MCF 10A (cell line): ENCODE measurements around the gene ECT2L. TPM values are rescaled to one million over a fixed set of nuclear protein-coding genes. Genes with fewer than 3 reads are reported as not detected.
A peak's percentile ranks its signal among the peaks of the same experiment; 100 is the strongest.

ENCODE experiments used
- BruUV-seq: library from RNA; stranded (reverse); fragments of 400-500 nt; replicated peaks from 2 replicates; lab custom pipeline; 2021; lab: Mats Ljungman, UMichigan
- CTCF ChIA-PET: fragments of 300-600 bp; sonication (Branson Sonifier 250); formaldehyde crosslinking; extraction: SDS; loops from one replicate; lab custom pipeline; 2021; ENCODE audit warnings: antibody characterized with exemption, inconsistent platforms; lab: Yijun Ruan, JAX
- POLR2A ChIA-PET: fragments of 300-600, 350-650 bp; sonication (Branson Sonifier 250); formaldehyde crosslinking; extraction: SDS; loops from one replicate; lab custom pipeline; 2020; ENCODE audit warnings: antibody characterized with exemption, inconsistent platforms; lab: Yijun Ruan, JAX
- DNase-seq: peaks from one replicate; pipeline ENCODE4 v3.0.0-alpha.2; 2018; ENCODE audit not compliant: unreplicated experiment
- H3K27ac Mint-ChIP-seq: one replicate; pipeline ENCODE4 v1.8.0; 2022; ENCODE audit warnings: mild to moderate bottlenecking, low read depth, mixed read lengths; ENCODE audit not compliant: unreplicated experiment
- H3K27me3 Mint-ChIP-seq: one replicate; pipeline ENCODE4 v1.8.0; 2022; ENCODE audit warnings: mixed read lengths; ENCODE audit not compliant: insufficient read depth, unreplicated experiment
- H3K36me3 Mint-ChIP-seq: one replicate; pipeline ENCODE4 v1.8.0; 2022; ENCODE audit warnings: mild to moderate bottlenecking, moderate library complexity, mixed read lengths; ENCODE audit not compliant: insufficient read depth, unreplicated experiment
- H3K4me1 Mint-ChIP-seq: one replicate; pipeline ENCODE4 v1.8.0; 2022; ENCODE audit warnings: mixed read lengths; ENCODE audit not compliant: insufficient read depth, unreplicated experiment
- H3K4me3 Mint-ChIP-seq: one replicate; pipeline ENCODE4 v1.8.0; 2022; ENCODE audit warnings: mild to moderate bottlenecking, moderate library complexity, mixed read lengths; ENCODE audit not compliant: unreplicated experiment
- H3K9me3 Mint-ChIP-seq: one replicate; pipeline ENCODE4 v1.8.0; 2022; ENCODE audit warnings: mixed read lengths; ENCODE audit not compliant: unreplicated experiment
- intact Hi-C: fragments of 100-400 bp; cut with micrococcal nuclease; formaldehyde crosslinking; loops from 2 replicates; pipeline ENCODE4 v1.14.1; 2022
- total RNA-seq: library from RNA; stranded (reverse); gene quantifications from 2 replicates; pipeline ENCODE4 v1.2.3, GENCODE V29; 2022
- TF ChIP-seq, protein P1 (sequence below): fragments of 200-600 bp; IDR thresholded peaks from one replicate; pipeline ENCODE4 v1.8.0; 2022; ENCODE audit warnings: antibody characterized with exemption, mild to moderate bottlenecking; ENCODE audit not compliant: unreplicated experiment

Gene ECT2L
- total RNA-seq, 1 experiment from 2014 or later, result not detected

DNA sequence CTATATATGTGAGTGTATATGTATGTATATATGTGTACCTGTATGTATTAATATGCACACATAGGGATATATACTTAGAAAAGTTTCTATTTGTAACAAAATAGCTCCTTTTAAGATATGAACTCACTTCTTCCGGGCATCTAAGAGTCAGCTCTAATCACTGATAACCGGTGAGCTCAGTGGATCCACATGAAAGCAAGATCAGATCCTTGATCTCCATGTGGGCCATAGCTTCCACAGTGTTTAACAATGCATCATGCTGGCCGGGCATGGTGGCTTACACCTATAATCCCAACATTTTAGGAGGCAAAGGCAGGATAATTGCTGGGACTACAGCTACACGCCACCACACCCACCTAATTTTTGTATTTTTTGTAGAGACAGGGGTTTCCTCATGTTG is 52.6 kb downstream of the ECT2L start:
- Mint-ChIP-seq H3K4me3 (no peak overlapping the region), H3K9me3 (no peaks in the 10 kb centered on the region), H3K27me3 (no peaks in the 10 kb centered on the region), H3K36me3 (no peaks in the 10 kb centered on the region), H3K4me1 (no peaks in the 10 kb centered on the region), H3K27ac (no peak overlapping the region)
- ChIA-PET CTCF (interaction anchor here (1.1 kb wide), 1 partner anchor 141 kb away, joined by 8 read pairs; no protein-coding TSS in a partner anchor), POLR2A (interaction anchor here (1.3 kb wide), 1 partner anchor 10 kb away, joined by 4 read pairs; no protein-coding TSS in a partner anchor)
- intact Hi-C loops, result no loop called here
- TF ChIP-seq, protein P1, sequence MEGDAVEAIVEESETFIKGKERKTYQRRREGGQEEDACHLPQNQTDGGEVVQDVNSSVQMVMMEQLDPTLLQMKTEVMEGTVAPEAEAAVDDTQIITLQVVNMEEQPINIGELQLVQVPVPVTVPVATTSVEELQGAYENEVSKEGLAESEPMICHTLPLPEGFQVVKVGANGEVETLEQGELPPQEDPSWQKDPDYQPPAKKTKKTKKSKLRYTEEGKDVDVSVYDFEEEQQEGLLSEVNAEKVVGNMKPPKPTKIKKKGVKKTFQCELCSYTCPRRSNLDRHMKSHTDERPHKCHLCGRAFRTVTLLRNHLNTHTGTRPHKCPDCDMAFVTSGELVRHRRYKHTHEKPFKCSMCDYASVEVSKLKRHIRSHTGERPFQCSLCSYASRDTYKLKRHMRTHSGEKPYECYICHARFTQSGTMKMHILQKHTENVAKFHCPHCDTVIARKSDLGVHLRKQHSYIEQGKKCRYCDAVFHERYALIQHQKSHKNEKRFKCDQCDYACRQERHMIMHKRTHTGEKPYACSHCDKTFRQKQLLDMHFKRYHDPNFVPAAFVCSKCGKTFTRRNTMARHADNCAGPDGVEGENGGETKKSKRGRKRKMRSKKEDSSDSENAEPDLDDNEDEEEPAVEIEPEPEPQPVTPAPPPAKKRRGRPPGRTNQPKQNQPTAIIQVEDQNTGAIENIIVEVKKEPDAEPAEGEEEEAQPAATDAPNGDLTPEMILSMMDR, result no peak
- DNase-seq, result no peak
- no TSS peak for BruUV-seq

DNA sequence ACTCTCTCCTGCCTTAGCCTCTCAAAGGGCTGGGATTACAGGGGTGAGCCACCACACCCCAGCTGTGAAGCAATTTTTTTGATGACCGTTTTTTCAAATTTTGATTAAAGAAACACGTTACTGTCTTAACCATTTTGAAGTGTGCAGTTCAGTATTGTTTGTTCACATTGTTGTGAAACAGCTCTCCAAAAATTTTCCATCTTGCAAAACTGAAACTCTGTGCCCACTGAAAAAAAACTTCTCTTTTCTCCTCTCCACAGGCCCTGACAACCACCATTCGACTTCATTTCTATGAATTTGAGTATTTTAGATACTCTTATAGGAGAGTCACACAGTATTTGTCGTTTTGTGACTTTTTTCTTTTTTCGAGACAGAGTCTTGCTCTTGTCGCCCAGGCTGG is 53.9 kb downstream of the ECT2L start:
- no peaks in the 10 kb centered on the region for H3K27me3 Mint-ChIP-seq
- TF ChIP-seq, protein P1, result no peak
- no peak overlapping the region for H3K27ac Mint-ChIP-seq
- no TSS peak for BruUV-seq
- intact Hi-C loops, result no loop called here
- ChIA-PET CTCF (no interaction called here), POLR2A (interaction anchor here (1.3 kb wide), 1 partner anchor 11 kb away, joined by 4 read pairs; no protein-coding TSS in a partner anchor)
- no peaks in the 10 kb centered on the region for H3K4me1 Mint-ChIP-seq
- H3K9me3 Mint-ChIP-seq, result no peaks in the 10 kb centered on the region
- DNase-seq, result no peak
- no peak overlapping the region for H3K4me3 Mint-ChIP-seq
- H3K36me3 Mint-ChIP-seq, result no peaks in the 10 kb centered on the region

DNA sequence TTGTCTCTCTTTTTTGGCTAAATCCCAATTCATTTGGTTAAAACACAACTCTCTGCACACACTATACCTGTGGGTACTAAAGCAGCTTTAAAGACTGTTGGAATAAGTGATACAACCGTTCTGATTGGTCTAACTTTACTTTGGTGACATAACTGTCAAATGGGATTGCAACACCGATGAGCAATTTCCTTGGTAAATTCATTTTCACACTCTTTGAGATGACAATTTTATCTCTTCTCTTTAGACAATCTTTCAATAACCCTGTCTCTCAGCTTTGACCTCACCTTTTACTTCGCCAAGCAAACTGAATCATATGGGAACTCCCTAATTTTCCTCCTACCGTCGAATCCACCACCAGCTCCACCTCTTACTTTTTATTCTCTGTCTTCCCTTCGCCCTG is 60.8 kb downstream of the ECT2L start:
- ChIA-PET CTCF (no interaction called here), POLR2A (interaction anchor here (0.6 kb wide), 1 partner anchor 11 kb away, joined by 4 read pairs; no protein-coding TSS in a partner anchor)
- peak; percentile 17 for DNase-seq
- H3K27ac Mint-ChIP-seq, result no peak overlapping the region
- no peaks in the 10 kb centered on the region for H3K27me3 Mint-ChIP-seq
- H3K36me3 Mint-ChIP-seq, result no peaks in the 10 kb centered on the region
- no TSS peak for BruUV-seq
- H3K4me1 Mint-ChIP-seq, result no peaks in the 10 kb centered on the region
- TF ChIP-seq, protein P1, result no peak
- no peak overlapping the region for H3K4me3 Mint-ChIP-seq
- H3K9me3 Mint-ChIP-seq, result no peaks in the 10 kb centered on the region
- intact Hi-C loops, result no loop called here

DNA sequence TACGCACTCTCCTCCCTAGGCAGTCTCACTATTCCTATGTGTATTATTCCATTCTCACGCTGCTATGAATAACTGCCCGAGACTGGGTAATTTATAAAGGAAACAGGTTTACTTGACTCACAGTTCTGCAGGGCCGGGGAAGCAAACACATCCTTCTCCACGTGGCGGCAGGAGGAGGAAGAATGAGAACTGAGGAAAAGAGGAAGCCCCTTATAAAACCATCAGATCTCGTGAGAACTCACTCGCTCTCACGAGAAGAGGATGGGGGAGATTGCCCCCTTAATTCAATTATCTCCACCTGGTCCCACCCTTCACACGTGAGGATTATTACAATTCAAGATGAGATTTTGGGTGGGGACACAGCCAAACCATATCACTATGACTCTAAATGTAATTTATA is 61.9 kb downstream of the ECT2L start:
- POLR2A ChIA-PET, result no interaction called here
- DNase-seq, result no peak
- Mint-ChIP-seq H3K9me3 (no peaks in the 10 kb centered on the region), H3K27me3 (no peaks in the 10 kb centered on the region), H3K27ac (no peak overlapping the region), H3K36me3 (no peaks in the 10 kb centered on the region), H3K4me1 (no peaks in the 10 kb centered on the region), H3K4me3 (no peak overlapping the region)
- CTCF ChIA-PET, result no interaction called here
- TF ChIP-seq, protein P1, result no peak
- BruUV-seq, result no TSS peak
- intact Hi-C loops, result no loop called here
